HEK293T (cell line): ENCODE results near the gene RPA3.
"Not testable (repeated sequence)": the region's sequence is repeated elsewhere in the genome, so short reads cannot be mapped to it uniquely, and the experiment has no call there.

ENCODE experiments used
- BHLHE40 ChIP-seq: fragments of 450-650 bp; IDR thresholded peaks from 2 replicates; pipeline ENCODE4 v1.6.1; 2016; ENCODE audit warnings: mild to moderate bottlenecking, moderate library complexity, borderline replicate concordance
- ELF4 ChIP-seq: fragments of 450-650 bp; IDR thresholded peaks from 2 replicates; pipeline ENCODE4 v1.6.1; 2017; ENCODE audit warnings: antibody characterized with exemption
- FOXA1 ChIP-seq: fragments of 450-650 bp; IDR thresholded peaks from 2 replicates; pipeline ENCODE4 v1.6.1; 2016; ENCODE audit warnings: mild to moderate bottlenecking
- FOXM1 ChIP-seq: fragments of 450-650 bp; IDR thresholded peaks from 2 replicates; pipeline ENCODE4 v1.6.1; 2017; ENCODE audit warnings: mild to moderate bottlenecking, borderline replicate concordance
- LEF1 ChIP-seq: fragments of 450-650 bp; IDR thresholded peaks from 2 replicates; pipeline ENCODE4 v1.6.1; 2017; ENCODE audit warnings: mild to moderate bottlenecking, borderline replicate concordance
- NFRKB ChIP-seq: fragments of 450-650 bp; IDR thresholded peaks from 2 replicates; pipeline ENCODE4 v1.6.1; 2016; ENCODE audit warnings: mild to moderate bottlenecking, moderate library complexity
- SP1 ChIP-seq: fragments of 450-650 bp; IDR thresholded peaks from 2 replicates; pipeline ENCODE4 v1.6.1; 2017
- TARDBP ChIP-seq: fragments of 450-650 bp; IDR thresholded peaks from 2 replicates; pipeline ENCODE4 v1.6.1; 2016
- ZNF384 ChIP-seq: fragments of 450-650 bp; IDR thresholded peaks from 2 replicates; pipeline ENCODE4 v1.6.1; 2016

- not testable (repeated sequence) for TF ChIP-seq FOXM1, TARDBP, ELF4, FOXA1, BHLHE40, NFRKB, SP1, ZNF384, LEF1
Measured at GRCh38 chr7:7679640-7680039, 38.8 kb downstream of the RPA3 start.
